WTC11 (cell line): Measurements from ENCODE around the gene ATP5PF. TPM values are rescaled to one million over a fixed set of nuclear protein-coding genes. Genes with fewer than 3 reads are reported as not detected.

Experiments used
- ATAC-seq: fragments of 200-7000 bp; cut with Tn5 transposase; 2 replicates; pipeline ENCODE4 v1.10.0; 2021; ENCODE audit warnings: mild to moderate bottlenecking, moderate library complexity
- CTCF ChIA-PET: fragments of 300-600 bp; sonication (Branson Sonifier 250); formaldehyde crosslinking; loops from one replicate; lab custom pipeline; 2021; ENCODE audit warnings: antibody characterized with exemption; lab: Charles Lee
- POLR2A ChIA-PET: fragments of 350-600 bp; sonication (Branson Sonifier 250); formaldehyde crosslinking; loops from one replicate; lab custom pipeline; 2021; ENCODE audit warnings: antibody characterized with exemption; lab: Charles Lee
- DNase-seq: peaks from one replicate; pipeline ENCODE4 v3.0.0; 2021; ENCODE audit warnings: low spot score
- H3K27ac Mint-ChIP-seq: 2 replicates; pipeline ENCODE4 v1.8.0; 2021; ENCODE audit warnings: mixed read lengths
- H3K27me3 Mint-ChIP-seq: 2 replicates; pipeline ENCODE4 v1.8.0; 2021; ENCODE audit warnings: low read depth, mild to moderate bottlenecking, moderate library complexity, mixed read lengths
- H3K36me3 Mint-ChIP-seq: 2 replicates; pipeline ENCODE4 v1.8.0; 2021; ENCODE audit warnings: mixed read lengths
- H3K4me1 Mint-ChIP-seq: 2 replicates; pipeline ENCODE4 v1.8.0; 2022; ENCODE audit warnings: mixed read lengths
- H3K4me3 Mint-ChIP-seq: 2 replicates; pipeline ENCODE4 v1.8.0; 2021; ENCODE audit warnings: mild to moderate bottlenecking, moderate library complexity, mixed read lengths
- H3K9me3 Mint-ChIP-seq: 2 replicates; pipeline ENCODE4 v1.8.0; 2021; ENCODE audit warnings: mixed read lengths
- AR ChIP-seq: fragments of 250-450 bp; sonication (Bioruptor Pico); IDR thresholded peaks from 2 replicates; pipeline ENCODE4 v1.9.0; 2021; ENCODE audit warnings: mild to moderate bottlenecking
- ATF1 ChIP-seq: sonication (generic); formaldehyde crosslinking; IDR thresholded peaks from 2 replicates; pipeline ENCODE4 v1.8.1; 2023; ENCODE audit warnings: mild to moderate bottlenecking, moderate library complexity, missing genetic modification reagents
- ATF6 ChIP-seq: sonication (generic); formaldehyde crosslinking; IDR thresholded peaks from 2 replicates; pipeline ENCODE4 v1.8.1; 2023; ENCODE audit warnings: mild to moderate bottlenecking, missing genetic modification reagents
- E2F4 ChIP-seq: sonication (generic); formaldehyde crosslinking; IDR thresholded peaks from 2 replicates; pipeline ENCODE4 v1.8.1; 2022; ENCODE audit warnings: low read depth, mild to moderate bottlenecking, moderate library complexity, missing genetic modification reagents, borderline replicate concordance
- FOXP1 ChIP-seq: sonication (generic); formaldehyde crosslinking; IDR thresholded peaks from 2 replicates; pipeline ENCODE4 v1.8.0; 2022; ENCODE audit warnings: missing genetic modification reagents, mild to moderate bottlenecking, moderate library complexity, borderline replicate concordance
- FOXP4 ChIP-seq: sonication (generic); formaldehyde crosslinking; IDR thresholded peaks from 2 replicates; pipeline ENCODE4 v1.8.0; 2022; ENCODE audit warnings: mild to moderate bottlenecking, missing genetic modification reagents
- MLX ChIP-seq: sonication (generic); formaldehyde crosslinking; IDR thresholded peaks from 2 replicates; pipeline ENCODE4 v1.8.1; 2023; ENCODE audit warnings: mild to moderate bottlenecking, missing genetic modification reagents, moderate library complexity
- SOX15 ChIP-seq: fragments of 250-450 bp; sonication (Bioruptor Pico); IDR thresholded peaks from 2 replicates; pipeline ENCODE4 v1.9.0; 2021; ENCODE audit warnings: mild to moderate bottlenecking
- STAT6 ChIP-seq: sonication (generic); formaldehyde crosslinking; conservative IDR thresholded peaks from 2 replicates; pipeline ENCODE4 v1.8.1; 2023; ENCODE audit warnings: mild to moderate bottlenecking, low read depth, missing genetic modification reagents, moderate library complexity
- TP53 ChIP-seq: sonication (generic); formaldehyde crosslinking; IDR thresholded peaks from 2 replicates; pipeline ENCODE4 v1.8.1; 2023; ENCODE audit warnings: mild to moderate bottlenecking, missing genetic modification reagents
- ZBTB21 ChIP-seq: sonication (generic); formaldehyde crosslinking; IDR thresholded peaks from 2 replicates; pipeline ENCODE4 v1.8.1; 2023; ENCODE audit warnings: mild to moderate bottlenecking, missing genetic modification reagents, borderline replicate concordance
- ZBTB43 ChIP-seq: sonication (generic); formaldehyde crosslinking; IDR thresholded peaks from 2 replicates; pipeline ENCODE4 v1.8.1; 2023; ENCODE audit warnings: mild to moderate bottlenecking, missing genetic modification reagents
- ZNF138 ChIP-seq: sonication (generic); formaldehyde crosslinking; conservative IDR thresholded peaks from 2 replicates; pipeline ENCODE4 v1.8.1; 2022; ENCODE audit warnings: mild to moderate bottlenecking, moderate library complexity, missing genetic modification reagents
- ZNF317 ChIP-seq: sonication (generic); formaldehyde crosslinking; IDR thresholded peaks from 2 replicates; pipeline ENCODE4 v1.8.1; 2023; ENCODE audit warnings: low read depth, mild to moderate bottlenecking, moderate library complexity, missing genetic modification reagents, borderline replicate concordance
- ZNF416 ChIP-seq: fragments of 250-450 bp; sonication (Bioruptor Pico); IDR thresholded peaks from 2 replicates; pipeline ENCODE4 v1.9.0; 2021; ENCODE audit warnings: mild to moderate bottlenecking, inconsistent platforms
- ZNF423 ChIP-seq: fragments of 250-450 bp; sonication (Bioruptor Pico); IDR thresholded peaks from 2 replicates; pipeline ENCODE4 v2.1.2; 2022; ENCODE audit warnings: mild to moderate bottlenecking, moderate library complexity
- ZNF671 ChIP-seq: fragments of 250-450 bp; sonication (Bioruptor Pico); IDR thresholded peaks from 2 replicates; pipeline ENCODE4 v1.8.0; 2021; ENCODE audit warnings: mild to moderate bottlenecking
- total RNA-seq: library from RNA; stranded (reverse); gene quantifications from 3 replicates; pipeline ENCODE4 v1.2.3, GENCODE V29; 2021

ATP5PF gene
- total RNA-seq, 1 experiment from 2014 or later: 129 TPM

GRCh38 chr21:25688275-25689155 lies 46.2 kb downstream of the ATP5PF start (continued):
- TF ChIP-seq ZBTB43 (CRISPR knock-in tag): no peak
- no peak for TF ChIP-seq ZNF671 (CRISPR knock-in tag)
- TF ChIP-seq STAT6: no peak
- TF ChIP-seq ZNF423 (CRISPR knock-in tag): no peak
- TF ChIP-seq ATF1: no peak
- TF ChIP-seq ZBTB21 (CRISPR knock-in tag): no peak
- no peak for TF ChIP-seq FOXP1 (CRISPR knock-in tag)
- TF ChIP-seq ZNF138 (CRISPR knock-in tag): no peak
- no peak for TF ChIP-seq TP53 (CRISPR knock-in tag)
- no peak for TF ChIP-seq ZNF416 (CRISPR knock-in tag)

- Mint-ChIP-seq H3K4me1 (no peaks in the 10 kb centered on the region), H3K9me3 (no peaks in the 10 kb centered on the region), H3K36me3 (no peaks in the 10 kb centered on the region), H3K4me3 (no peak overlapping the region), H3K27ac (no peak overlapping the region), H3K27me3 (no peaks in the 10 kb centered on the region)
- CTCF ChIA-PET: no interaction called here
- POLR2A ChIA-PET: no interaction called here
- no peak for ATAC-seq
- no peak for DNase-seq
- no peak for TF ChIP-seq E2F4 (CRISPR knock-in tag)
- no peak for TF ChIP-seq FOXP4 (CRISPR knock-in tag)
- TF ChIP-seq AR (CRISPR knock-in tag): no peak
- no peak for TF ChIP-seq MLX
- TF ChIP-seq SOX15 (CRISPR knock-in tag): no peak
- TF ChIP-seq ZNF317 (CRISPR knock-in tag): no peak
- TF ChIP-seq ATF6 (CRISPR knock-in tag): no peak
- TF ChIP-seq TP53 (CRISPR knock-in tag): no peak
Observed at GRCh38 chr21:25687787-25688186, 46.9 kb downstream of the ATP5PF start.
